Measurements from ENCODE around the gene BMP5. TPM values are rescaled to one million over a fixed set of nuclear protein-coding genes. Genes with fewer than 3 reads are reported as not detected.

Gene BMP5
- total and polyA plus RNA-seq, 2 donors (not counting 3 experiments of a cell fraction or from before 2014, with no cell fraction given), result not detected

- Histone ChIP-seq H4K20me1 (replicated peaks; ENCODE audit: control insufficient read depth, extremely low read depth, insufficient read depth, low read length) (no peaks in the 10 kb centered on the region), H3K36me3 (ENCODE audit: control insufficient read depth in 2 of 2, extremely low read depth in 1 of 2, insufficient read depth in 2 of 2, low read length in 2 of 2) (no peaks in the 10 kb centered on the region), H3K4me1 (ENCODE audit: control insufficient read depth, extremely low read depth, insufficient read depth, low read length) (no peaks in the 10 kb centered on the region), H3K9ac (replicated peaks; ENCODE audit: extremely low read depth, insufficient read depth, low read length) (no peak overlapping the region), H3K9me3 (replicated peaks; ENCODE audit: control insufficient read depth, insufficient read depth, low read length) (no peaks in the 10 kb centered on the region), H2AFZ (ENCODE audit: low read depth, low read length) (no peak overlapping the region), H3K27me3 (ENCODE audit: control insufficient read depth in 2 of 2, insufficient read depth in 2 of 2, low read length in 2 of 2) (no peaks in the 10 kb centered on the region), H3K27ac (ENCODE audit: insufficient read depth, low read depth, low read length) (no peak overlapping the region), H3K4me3 (replicated peaks in 1 of 3; ENCODE audit: insufficient read depth in 1 of 3, low read depth in 1 of 3, low read length in 3 of 3) (no peak overlapping the region), H3K9me1 (replicated peaks; ENCODE audit: control insufficient read depth, extremely low read depth, insufficient read depth, low read length) (no peaks in the 10 kb centered on the region), H3K4me2 (ENCODE audit: insufficient read depth, low read length) (no peak overlapping the region), H3K79me2 (ENCODE audit: control insufficient read depth, insufficient read depth, low read length) (no peaks in the 10 kb centered on the region)
- intact Hi-C loops (cut with micrococcal nuclease), result no loop called here
- FAIRE-seq (no peak), DNase-seq (ENCODE audit: low read depth, low spot score) (no peak)
- dilution Hi-C loops (cut with MboI; ENCODE audit: extremely low pct_ligation_motif_present, low sequenced_read_pairs), result no loop called here
- ChIA-PET CTCF (no interaction called here), POLR2A (no interaction called here)
- no TSS peak for BruUV-seq (replicated peaks)
- TF ChIP-seq, protein P1, sequence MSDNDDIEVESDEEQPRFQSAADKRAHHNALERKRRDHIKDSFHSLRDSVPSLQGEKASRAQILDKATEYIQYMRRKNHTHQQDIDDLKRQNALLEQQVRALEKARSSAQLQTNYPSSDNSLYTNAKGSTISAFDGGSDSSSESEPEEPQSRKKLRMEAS (IDR thresholded peaks at IDR 0.05; ENCODE audit: insufficient read depth, insufficient read length), result no peak
- TF ChIP-seq CTCF (IDR thresholded peaks at IDR 0.05; ENCODE audit: extremely low read depth in 1 of 2, insufficient read depth in 1 of 2, low read depth in 1 of 2, low read length in 2 of 2) (no peak), EZH2 (IDR thresholded peaks at IDR 0.05; ENCODE audit: borderline replicate concordance, low read depth, low read length, severe bottlenecking) (no peak), POLR2A (IDR thresholded peaks at IDR 0.05; ENCODE audit: low read depth, low read length) (no peak), FOS (IDR thresholded peaks at IDR 0.05; ENCODE audit: borderline replicate concordance, insufficient read depth, low read length) (no peak), GATA2 (IDR thresholded peaks at IDR 0.05; ENCODE audit: insufficient read depth, insufficient read length, low read depth, low read length) (no peak), MYC (IDR thresholded peaks at IDR 0.05; ENCODE audit: low read depth, low read length) (no peak)
These were observed 17.5 kb upstream of the BMP5 start for GRCh38 chr6:55892749-55893357.

Data from endothelial cell of umbilical vein (primary cell).